GM18508 (cell line): Measurements from ENCODE around the gene NELFB.

ENCODE experiments used
- ATAC-seq: cut with Tn5 transposase; IDR thresholded peaks from one replicate; pipeline ENCODE4 v1.9.1; 2021; ENCODE audit warnings: moderate number of reproducible peaks; ENCODE audit not compliant: insufficient read depth, unreplicated experiment

Gene NELFB

DNA sequence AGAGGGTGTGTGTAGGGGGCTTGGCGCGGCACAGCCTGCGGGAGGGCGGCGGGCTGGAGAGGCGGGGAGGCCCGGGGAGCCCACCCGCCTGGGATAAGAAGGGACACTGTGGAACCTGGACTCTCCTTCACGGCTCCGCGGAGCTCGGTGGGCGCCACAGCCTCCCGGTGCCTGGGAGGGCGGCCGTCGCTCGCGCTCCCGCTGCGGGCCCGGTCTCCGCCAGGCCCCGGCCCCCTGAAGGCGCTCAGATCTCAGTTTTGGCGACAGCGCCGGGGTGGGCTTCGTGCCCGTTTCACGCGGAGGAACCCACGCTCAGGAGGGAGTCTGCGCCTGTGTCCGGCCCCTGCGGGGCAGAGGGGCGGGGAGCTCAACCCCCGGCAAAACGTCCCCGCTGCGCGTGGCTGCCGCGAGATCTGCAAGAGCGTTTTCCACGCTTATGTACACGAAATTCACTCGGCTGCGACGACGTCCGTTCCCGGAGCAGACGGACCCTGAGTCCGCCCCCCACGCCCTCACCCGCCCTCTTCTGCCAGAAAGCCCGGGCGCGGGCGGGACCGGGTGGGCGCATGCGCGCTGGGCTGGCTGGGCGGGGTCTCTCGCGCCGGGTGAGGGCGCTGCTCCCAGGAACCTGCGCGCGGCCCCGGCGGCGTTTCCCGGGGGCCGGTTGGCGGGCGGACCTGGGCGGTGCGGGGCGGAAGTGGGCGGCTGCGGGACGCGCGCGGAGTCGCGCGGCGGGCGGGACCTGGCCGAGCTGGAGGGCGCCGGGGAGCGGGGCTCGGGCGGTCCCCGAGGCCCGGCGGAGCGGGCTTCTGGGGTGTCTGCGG lies at the start of gene NELFB:
Gene NELFB, plus strand, starts transcription at position 704 of the 824 bp plus-strand sequence.
- ATAC-seq = no peak

DNA sequence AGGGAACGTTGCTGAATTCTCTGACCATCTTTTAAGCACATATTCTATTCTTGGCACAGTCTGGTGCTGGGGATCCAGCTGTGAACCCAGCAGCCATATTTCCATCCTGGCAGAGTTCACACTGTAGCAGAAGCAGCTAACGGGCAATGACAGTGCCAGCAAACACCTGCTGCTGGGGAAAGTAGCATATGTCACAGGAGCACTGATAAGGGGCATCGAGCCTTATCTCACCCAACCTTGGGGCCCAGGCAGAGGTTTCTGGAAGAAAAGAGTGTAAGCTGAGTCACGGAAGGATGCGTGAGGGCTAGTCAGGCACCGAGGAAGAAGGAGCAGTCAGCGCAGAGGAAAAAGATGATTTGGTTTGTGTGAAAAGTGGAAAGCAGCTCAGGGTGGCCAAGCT lies 48.5 kb upstream of the NELFB start:
- ATAC-seq = no peak

DNA sequence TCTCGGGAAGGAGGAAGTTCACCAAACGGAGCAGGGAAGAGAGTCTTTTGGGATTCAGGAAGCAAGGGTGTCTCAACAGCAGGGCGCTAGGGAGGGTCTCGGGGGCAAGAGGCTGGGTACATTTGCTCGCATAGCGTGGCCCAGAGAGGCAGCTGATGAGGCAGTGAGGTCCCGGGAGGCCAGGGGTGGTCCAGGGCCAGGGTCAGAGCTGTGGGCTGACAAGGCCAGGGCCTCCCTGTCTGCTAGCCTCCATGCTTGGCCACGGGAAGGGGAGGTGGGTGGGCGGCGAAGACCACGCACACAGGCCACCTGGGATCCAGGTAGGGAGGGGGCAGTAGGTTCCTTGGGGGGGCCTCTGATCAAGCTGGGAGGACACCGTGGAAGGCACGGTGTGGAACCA lies 43.6 kb upstream of the NELFB start:
- ATAC-seq = no peak

DNA sequence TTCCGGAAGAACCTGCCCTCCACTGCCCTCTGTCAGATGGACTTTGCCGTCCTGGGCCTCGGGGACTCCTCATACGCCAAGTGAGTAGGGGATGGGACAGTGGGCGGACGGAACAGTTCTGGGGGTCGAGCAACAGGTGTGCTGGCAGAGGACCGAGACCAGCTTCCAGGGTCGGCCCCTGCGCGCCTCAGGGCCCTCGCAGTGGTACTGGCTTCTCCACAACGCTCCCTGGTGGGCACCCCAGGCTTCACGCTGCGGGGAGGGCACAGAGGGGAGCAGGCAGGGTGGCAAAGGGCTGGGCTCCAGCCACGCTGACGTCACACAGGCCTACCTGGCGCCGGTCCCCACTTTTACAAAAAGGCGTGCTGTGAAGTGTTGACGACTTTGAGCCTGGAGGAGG lies 42.6 kb upstream of the NELFB start:
- no peak for ATAC-seq

DNA sequence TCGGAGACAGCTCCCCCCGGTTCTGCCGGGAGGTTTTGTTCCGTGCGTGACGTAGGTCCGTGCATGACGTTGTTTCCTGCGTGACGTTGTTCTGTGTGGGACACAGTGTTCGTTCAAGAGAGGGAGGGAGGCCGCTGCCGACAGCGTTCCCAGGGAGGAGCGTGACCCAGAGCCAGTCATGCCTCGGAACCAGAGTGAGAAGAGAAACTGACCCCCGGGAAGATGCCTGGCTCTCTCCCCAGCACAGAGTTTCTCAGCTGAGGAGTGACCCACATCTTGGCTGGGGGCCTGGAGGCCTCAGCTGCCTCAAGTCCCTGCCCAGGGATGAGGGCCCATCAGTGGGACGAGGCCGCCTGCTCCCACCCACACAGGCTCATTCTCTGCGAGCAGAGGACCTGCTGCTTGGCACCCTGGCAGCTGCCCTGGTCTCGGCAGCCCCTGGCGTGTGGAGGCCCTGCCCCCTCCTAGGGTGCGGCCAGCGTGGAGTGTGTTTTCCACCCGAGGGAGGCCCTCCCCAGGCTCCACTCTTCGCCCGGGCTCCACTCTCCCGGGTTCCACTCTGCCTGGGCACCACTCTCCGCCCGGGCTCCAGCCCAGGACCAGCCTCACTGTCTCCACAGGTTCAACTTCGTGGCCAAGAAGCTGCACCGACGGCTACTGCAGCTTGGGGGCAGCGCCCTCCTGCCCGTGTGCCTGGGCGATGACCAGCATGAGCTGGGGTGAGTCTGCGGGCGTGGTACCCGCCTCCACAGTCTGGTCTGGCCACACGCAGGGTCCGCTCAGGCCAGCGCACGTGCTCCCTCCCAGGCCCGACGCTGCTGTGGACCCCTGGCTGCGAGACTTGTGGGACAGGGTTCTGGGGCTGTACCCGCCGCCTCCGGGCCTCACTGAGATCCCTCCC lies 41.7 kb upstream of the NELFB start:
- no peak for ATAC-seq

DNA sequence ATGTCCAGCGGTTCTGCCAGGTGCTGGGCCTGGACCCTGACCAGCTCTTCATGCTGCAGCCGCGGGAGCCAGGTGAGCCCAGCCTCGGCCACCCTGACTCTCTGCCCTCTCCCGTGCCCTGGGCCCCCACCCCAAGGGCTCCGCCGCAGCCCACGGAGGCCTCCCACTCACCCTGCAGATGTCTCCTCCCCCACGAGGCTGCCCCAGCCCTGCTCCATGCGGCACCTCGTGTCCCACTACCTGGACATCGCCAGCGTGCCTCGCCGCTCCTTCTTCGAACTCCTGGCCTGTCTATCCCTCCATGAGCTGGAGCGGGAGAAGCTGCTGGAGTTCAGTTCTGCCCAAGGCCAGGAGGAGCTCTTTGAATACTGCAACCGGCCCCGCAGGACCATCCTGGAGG lies 40.5 kb upstream of the NELFB start:
- ATAC-seq = no peak

DNA sequence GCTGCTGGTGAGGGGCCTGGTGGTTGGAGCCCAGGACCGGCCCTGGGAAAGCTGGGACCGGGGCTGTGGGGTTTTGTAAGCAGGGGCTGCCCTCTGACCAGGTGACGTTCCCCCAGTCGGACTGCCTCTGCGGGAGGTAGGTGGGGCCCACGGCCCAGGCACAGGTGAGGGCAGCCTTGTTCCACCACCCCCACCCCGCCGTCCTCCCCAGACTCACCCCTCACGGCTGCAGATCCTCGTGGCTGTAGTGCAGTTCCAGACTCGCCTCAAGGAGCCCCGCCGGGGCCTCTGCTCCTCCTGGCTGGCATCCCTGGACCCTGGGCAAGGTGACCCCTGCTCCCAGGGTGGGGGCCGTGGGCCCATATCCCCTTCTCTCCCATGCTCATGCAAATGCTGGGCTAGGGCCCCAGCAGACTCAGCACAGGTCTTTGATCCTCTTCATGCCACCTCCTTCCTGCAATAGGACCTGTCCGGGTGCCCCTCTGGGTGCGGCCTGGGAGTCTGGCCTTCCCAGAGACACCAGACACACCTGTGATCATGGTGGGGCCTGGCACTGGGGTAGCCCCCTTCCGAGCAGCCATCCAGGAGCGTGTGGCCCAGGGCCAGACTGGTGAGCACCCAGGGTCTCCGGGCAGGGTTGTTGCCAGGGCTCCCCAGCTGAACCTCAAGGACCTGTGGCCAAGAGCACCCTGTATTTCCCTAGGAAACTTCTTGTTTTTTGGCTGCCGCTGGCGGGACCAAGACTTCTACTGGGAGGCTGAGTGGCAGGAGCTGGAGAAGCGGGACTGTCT lies 39.7 kb upstream of the NELFB start:
- no peak for ATAC-seq

DNA sequence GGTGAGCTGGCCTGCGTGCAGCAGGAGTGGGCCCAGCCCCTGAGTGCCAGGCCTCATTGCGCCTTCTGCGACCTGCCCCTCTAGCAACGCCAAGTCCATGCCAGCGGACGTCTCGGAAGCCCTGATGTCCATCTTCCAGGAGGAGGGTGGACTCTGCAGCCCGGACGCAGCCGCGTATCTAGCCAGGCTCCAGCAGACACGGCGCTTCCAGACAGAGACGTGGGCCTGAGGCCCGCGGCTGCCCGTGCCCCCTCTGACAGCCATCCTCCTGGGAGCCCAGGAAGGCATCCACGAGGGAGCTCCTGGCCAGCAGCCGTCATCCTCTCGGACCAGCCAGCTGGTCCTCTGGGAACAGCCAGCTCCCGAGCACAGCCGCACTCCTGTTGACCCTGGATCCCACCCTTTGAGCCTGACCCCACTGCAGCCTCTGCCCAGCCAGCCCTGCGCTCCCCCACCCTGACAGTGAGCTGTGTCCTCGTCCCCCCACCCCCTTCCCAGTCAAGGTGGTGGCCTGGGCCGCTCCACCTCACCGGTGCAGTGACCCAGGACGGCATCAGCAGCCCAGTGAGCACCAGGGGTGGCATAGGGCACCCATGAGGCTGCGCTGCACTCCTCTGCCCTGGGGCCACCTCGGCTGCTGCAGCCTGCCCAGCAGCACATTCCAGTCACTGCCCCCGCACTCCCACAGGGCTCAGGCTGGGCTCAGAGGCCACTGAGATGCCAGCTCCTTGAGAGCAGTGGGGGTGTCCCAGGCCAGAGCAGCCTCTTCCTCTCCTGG lies 38.8 kb upstream of the NELFB start:
- ATAC-seq = no peak

DNA sequence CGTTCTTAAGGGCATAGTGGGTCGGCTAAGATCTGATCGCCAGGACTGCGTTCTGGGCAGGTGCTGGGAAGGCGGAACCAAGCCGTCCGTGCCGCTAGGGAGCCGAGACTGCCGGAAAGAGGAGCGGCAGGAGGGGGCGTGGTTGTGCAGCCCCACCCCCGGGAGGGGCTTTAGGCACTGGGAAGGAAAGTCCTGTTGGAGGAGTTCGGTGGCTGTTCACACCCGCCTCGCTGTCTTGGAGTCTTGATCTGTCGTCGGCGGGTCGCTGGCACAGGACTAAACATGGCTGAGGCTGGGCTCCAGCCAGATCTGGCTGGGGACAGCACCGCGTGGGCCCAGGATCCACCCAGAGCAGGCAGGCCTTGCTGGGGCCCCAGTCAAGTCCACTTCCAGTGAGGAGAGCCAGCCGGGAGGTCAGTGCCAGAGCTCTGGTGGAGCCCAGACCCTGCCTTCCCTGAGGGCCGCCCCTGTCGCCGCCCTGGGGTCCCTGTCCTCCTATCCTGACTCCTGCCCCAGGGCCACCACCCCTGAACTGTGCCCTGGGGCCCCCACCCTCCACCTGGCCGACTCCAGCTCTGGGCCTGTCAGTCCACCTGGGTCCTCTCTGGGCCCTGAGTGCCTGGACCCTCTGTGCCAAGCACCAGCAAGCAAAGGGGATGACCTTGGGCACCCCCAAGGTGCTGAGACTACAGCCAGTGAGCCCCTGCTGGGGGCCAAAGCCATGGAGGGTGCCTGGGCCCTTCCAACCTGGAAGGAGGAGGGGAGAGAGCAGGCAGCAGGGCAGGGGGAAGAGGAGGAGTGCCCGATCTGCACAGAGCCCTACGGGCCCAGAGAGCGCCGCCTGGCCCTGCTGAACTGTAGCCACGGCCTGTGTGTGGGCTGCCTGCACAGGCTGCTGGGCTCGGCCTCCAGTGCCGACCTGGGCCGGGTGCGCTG lies 37.6 kb upstream of the NELFB start:
- ATAC-seq = no peak

DNA sequence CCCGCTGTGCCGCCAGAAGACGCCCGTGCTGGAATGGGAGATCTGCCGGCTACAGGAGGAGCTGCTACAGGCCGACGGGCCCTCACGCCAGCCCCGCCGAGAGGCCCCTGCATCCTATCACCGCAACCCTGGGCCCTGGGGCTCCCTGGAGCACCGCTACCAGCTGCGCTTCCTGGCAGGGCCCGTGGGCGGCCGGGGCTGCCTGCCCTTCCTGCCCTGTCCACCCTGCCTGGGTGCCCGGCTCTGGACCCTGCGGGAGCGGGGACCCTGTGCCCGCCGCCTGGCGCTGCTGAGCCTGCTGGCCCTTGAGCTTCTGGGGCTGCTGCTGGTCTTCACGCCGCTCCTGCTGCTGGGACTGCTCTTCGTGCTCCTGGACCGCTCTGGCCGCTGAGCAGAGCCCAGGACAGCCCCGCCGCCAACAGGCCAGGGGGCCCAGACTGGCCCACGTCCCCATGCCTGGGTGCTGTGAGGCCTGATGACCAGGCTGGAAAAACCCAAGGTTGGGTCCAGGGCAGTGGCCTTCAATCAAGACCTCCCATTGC lies 36.8 kb upstream of the NELFB start:
- no peak for ATAC-seq

DNA sequence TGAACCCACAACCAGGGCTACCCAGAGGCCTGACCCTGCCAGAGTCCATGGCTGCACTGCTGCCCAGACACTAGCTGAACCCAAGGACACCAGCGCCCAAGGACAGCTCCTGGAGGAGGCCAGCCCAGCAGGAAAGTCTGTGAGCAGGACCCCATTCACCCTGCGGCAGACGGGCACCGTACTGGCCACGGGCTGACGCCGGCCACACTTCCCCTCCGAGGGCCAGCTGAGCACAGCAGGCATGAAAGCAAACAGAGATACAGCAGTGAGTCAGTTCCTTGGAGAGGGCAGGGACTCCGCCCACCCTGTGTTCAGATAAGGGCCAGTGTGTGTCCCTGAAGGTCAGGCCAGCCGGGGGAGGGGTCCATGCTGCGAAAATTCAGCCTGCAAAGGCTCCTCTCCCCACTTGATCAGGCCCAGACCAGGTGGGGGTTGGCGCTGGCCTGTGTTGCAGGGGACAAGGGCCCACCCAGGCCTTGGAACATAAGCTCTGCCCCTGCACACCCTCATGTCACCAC lies 36.3 kb upstream of the NELFB start:
- ATAC-seq = no peak

DNA sequence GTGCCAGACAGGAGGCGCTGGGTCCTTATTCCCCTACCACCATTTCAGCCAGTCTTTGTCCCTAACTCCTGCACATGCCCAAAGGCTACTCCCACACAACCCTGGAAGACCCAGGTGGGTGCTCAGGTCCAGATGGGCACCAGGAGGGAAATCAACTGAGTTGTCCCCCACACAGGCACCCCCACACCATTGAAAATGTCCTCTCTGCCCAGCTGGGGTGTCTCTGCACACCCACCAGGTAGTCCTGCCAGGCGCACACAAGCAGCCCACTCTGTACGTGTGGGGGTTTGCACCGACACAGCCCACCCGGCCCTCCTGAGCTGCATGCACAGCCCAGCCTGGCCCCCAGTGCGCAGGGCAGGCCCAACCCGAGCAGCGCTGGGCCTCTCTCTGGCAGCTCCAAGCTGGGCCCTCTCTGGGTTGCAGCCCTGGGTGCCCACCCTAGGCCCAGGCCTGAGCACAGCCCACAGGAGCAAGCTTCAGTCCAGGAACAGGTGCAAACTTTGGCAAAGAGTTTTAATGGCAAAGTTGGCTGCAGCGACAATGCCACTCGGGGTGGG lies 35.3 kb upstream of the NELFB start:
- ATAC-seq = no peak

DNA sequence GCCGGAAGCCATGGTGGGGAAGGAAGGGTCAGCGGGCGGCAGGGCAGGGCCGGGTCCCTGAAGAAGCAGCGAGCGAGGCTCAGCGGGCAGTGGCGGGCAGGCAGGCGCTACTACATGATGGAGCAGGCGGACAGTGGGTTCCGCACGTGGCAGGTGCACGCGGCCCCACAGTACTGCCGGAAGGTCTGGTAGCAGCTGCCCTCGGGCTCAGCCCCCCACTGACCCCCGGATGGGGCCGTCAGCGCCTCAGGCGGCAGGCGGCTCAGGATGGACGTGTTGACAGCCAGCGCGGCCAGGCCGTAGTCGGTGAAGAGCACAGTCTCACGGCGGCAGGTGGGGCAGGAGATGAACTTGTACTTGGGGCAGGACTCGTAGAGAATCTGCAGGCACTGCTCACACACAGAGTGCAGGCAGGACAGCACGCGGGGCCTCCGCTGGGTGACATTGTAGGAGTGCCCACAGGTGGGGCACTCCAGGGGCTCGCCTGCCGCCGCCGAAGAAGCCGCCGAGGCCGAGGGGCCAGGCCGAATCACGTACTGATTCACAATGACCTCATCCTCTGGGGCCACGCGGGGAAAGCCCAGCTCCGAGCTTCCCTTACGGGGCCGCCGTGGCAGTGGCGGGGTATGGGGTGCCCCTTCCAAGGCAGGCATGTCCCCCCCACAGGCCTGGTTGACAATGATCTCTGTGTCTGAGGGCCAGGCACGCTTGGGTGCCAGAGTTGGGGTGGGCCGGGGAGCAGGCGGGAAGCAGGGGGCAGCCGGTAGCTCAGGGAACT lies 34.6 kb upstream of the NELFB start:
- no peak for ATAC-seq

DNA sequence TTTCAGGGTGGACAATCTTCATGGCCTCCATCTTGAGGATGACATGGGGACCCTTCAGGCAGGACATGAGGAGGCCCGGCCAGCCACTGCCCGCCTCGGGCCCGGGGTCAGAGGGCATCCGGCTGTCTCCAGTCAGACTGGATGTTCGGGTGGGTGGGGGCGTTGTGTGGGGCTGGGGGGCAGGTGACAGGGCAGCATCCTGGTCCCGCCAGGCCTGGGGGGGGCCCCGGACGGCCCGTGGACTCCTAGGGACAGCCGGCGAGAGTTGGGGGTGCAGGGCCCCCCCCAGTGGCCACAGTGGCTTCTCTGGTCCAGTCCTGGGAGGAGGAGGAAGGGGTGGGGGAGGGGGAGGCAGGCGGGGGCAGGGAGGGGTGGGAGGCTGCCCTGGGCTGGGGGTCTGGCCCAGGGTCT lies 34.0 kb upstream of the NELFB start:
- no peak for ATAC-seq

DNA sequence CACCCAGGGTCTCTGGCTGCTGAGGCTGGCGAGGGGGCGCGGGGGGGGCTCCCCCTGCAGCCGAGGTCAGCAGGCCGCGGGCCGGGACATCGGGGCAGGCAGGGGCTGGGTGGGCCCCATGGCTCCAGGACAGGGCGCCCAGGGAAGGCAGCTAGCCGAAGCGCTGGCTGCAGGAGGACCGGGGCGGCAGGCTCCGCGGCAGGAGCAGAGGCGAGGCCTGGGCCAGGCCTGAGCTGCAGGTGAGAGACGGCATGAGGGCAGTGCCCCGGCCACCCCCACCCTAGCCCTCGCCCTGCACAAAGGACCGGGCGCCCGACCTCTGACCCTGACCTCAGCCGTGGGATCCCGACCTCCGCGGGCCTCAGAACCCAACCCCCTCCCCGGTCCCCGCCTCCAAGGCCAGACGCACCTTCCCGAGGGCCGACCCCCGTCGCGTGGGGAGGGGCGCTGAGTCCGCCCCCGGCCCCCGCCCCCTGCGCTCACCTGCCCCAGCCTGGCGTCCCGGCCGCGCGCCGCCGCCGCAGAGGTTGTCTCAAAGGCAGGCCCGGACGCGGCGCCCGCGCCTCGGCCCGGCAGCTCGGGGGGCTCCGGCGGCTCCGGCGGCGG lies 33.5 kb upstream of the NELFB start:
- ATAC-seq = no peak

DNA sequence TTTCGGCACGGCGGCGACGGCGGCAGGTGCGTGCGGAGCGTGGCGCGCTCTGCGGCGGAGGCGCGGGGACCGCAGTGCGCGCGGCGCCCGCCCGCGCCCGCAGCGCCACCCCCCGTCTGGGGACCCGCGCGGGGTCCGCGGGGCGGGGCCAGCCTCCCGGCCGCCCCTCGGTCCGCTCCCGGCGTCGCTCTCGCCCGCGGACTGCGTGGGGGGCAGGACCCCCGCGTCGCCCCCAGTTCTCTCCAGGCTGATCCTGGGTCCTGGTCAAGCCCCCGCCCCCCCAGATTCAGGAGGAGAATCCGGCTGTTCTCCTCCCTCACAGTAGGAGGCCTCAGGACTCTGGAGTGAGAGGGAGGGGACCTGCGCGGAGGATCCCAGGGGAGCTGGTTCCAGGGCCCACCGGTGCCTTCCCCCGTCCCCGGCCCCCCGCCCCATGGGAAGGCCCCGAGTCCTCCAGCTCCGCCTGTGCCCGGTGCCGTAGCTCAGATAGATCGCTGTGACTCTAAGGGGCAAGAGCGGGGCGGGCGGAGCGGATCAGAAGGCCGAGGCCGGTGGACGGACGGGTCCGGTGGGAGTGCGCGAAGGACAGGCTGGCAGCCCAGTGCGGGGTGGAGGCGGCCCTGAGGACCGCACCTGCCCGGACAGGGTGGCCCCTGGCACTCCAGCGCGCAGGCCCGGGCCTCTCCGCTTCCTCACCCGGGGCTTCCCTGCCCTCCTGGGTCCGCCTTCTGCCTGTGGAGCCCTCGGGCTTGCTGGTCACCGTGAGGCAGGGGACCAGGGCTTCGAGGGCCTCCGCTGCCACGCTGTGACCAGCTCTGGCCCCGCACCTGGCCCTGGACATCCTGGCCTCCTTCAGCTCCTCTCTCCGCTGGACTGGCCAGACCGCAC lies 32.7 kb upstream of the NELFB start, which contains the start of gene RNF208:
Gene RNF208, minus strand, starts transcription at position 51 of the 888 bp plus-strand sequence. CDS start 1,028 bp downstream, outside the sequence.
- ATAC-seq = no peak
